SKM-1 (cell line): Measurements from ENCODE around the gene PHRF1.

Experiments
- DNase-seq: peaks from one replicate; lab custom pipeline; 2025; ENCODE audit not compliant: unreplicated experiment; lab: John Stamatoyannopoulos, UW

PHRF1 gene

GRCh38 chr11:556662-557256, 19.5 kb upstream of the PHRF1 start:
- DNase-seq, result no peak

- no peak for DNase-seq
Measured at GRCh38 chr11:557328-558132, 18.7 kb upstream of the PHRF1 start.

GRCh38 chr11:558503-558902, 17.8 kb upstream of the PHRF1 start:
- DNase-seq, result no peak

GRCh38 chr11:559020-559620, 17.1 kb upstream of the PHRF1 start:
- no peak for DNase-seq

- DNase-seq, result no peak
Measured at GRCh38 chr11:559712-560304, 16.5 kb upstream of the PHRF1 start.

GRCh38 chr11:560305-561147, 15.7 kb upstream of the PHRF1 start, which contains the start of the genes LMNTD2 and RASSF7:
LMNTD2 (minus strand) TSS chr11:560738; CDS start chr11:560716, 22 bp downstream.
RASSF7 (plus strand) TSS chr11:560970; CDS start chr11:561769, 799 bp downstream.
- DNase-seq, result peak; percentile 82

GRCh38 chr11:561148-562003, 14.9 kb upstream of the PHRF1 start:
- no peak for DNase-seq

GRCh38 chr11:562046-562645, 14.1 kb upstream of the PHRF1 start:
- no peak for DNase-seq

- no peak for DNase-seq
Measured at GRCh38 chr11:563066-563811, 13.0 kb upstream of the PHRF1 start.

GRCh38 chr11:563812-564578, 12.3 kb upstream of the PHRF1 start:
- no peak for DNase-seq

GRCh38 chr11:565921-566509, 10.3 kb upstream of the PHRF1 start:
- no peak for DNase-seq

GRCh38 chr11:567011-567628, 9.2 kb upstream of the PHRF1 start:
- no peak for DNase-seq

- no peak for DNase-seq
Measured at GRCh38 chr11:567629-568292, 8.5 kb upstream of the PHRF1 start.

GRCh38 chr11:568306-569157, 7.7 kb upstream of the PHRF1 start:
- DNase-seq, result peak; percentile 83

- DNase-seq, result no peak
Measured at GRCh38 chr11:569158-569885, 6.9 kb upstream of the PHRF1 start.
